Measurements from ENCODE around the gene P2RY2.

DNA sequence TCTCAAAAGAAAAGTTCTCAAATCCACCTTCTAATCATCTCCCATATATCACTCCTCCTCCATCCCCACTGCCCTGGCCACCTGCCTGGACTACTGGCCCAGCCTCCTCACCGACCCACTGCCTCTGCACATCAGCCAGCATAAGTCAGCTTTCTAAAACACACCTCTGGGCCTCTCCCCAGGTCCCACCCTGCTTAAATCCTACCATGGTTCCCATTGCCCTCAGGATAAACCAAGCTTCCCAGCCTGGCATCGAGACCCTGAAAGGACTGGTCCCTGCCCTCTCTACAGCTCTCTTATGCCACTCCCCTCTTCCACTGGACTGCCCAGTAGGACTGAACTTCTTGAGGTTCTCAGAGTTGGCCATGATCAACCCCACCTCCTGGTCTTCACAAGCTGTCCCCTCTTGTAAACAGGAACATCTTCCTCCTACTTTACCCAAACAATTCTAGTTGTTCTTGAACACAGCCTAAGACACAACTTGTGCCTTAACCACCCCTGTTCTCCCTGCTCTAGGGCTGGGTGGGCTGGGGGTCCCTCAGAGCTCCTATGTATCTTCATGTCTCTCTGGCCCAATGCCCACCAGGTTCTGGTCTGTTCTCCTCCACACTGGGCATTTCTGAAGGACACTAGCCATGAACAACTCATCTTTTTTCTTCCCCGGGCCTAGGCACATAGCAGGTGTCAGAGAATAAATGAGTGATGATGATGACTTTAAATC, 41.5 kb downstream of the P2RY2 start:
- TF ChIP-seq, protein P1, sequence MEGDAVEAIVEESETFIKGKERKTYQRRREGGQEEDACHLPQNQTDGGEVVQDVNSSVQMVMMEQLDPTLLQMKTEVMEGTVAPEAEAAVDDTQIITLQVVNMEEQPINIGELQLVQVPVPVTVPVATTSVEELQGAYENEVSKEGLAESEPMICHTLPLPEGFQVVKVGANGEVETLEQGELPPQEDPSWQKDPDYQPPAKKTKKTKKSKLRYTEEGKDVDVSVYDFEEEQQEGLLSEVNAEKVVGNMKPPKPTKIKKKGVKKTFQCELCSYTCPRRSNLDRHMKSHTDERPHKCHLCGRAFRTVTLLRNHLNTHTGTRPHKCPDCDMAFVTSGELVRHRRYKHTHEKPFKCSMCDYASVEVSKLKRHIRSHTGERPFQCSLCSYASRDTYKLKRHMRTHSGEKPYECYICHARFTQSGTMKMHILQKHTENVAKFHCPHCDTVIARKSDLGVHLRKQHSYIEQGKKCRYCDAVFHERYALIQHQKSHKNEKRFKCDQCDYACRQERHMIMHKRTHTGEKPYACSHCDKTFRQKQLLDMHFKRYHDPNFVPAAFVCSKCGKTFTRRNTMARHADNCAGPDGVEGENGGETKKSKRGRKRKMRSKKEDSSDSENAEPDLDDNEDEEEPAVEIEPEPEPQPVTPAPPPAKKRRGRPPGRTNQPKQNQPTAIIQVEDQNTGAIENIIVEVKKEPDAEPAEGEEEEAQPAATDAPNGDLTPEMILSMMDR (IDR thresholded peaks at IDR 0.05; ENCODE audit: control extremely low read depth in 1 of 3, insufficient read depth in 1 of 3, low read depth in 1 of 3, low read length in 3 of 3), result no peak
- TF ChIP-seq CHD2 (IDR thresholded peaks at IDR 0.05; ENCODE audit: low read length) (no peak), POLR2A (IDR thresholded peaks at IDR 0.05; ENCODE audit: control extremely low read depth in 1 of 2, low read depth in 2 of 2, low read length in 2 of 2) (no peak), SUZ12 (IDR thresholded peaks at IDR 0.05; ENCODE audit: low read length) (no peak), SRF (IDR thresholded peaks at IDR 0.05; ENCODE audit: low read depth, low read length) (no peak), TAF1 (IDR thresholded peaks at IDR 0.05; ENCODE audit: low read depth, low read length) (no peak), RAD21 (IDR thresholded peaks at IDR 0.05 in 1 of 2, conservative IDR thresholded peaks at IDR 0.05 in 1 of 2; ENCODE audit: low read depth in 2 of 2, low read length in 2 of 2) (no peak), PHF8 (conservative IDR thresholded peaks at IDR 0.05; ENCODE audit: low read depth, low read length) (no peak), MAX (IDR thresholded peaks at IDR 0.05) (no peak), RNF2 (IDR thresholded peaks at IDR 0.05; ENCODE audit: borderline replicate concordance, low read depth, low read length, missing control alignments, poor library complexity, severe bottlenecking) (no peak), E2F6 (IDR thresholded peaks at IDR 0.05) (no peak)
